Measurements from ENCODE around the gene ARHGAP18. TPM values are rescaled to one million over a fixed set of nuclear protein-coding genes. Genes with fewer than 3 reads are reported as not detected.

Gene ARHGAP18
- total and polyA plus RNA-seq, 4 donors = 1.6 to 8.0 (median 3.0) TPM

DNA sequence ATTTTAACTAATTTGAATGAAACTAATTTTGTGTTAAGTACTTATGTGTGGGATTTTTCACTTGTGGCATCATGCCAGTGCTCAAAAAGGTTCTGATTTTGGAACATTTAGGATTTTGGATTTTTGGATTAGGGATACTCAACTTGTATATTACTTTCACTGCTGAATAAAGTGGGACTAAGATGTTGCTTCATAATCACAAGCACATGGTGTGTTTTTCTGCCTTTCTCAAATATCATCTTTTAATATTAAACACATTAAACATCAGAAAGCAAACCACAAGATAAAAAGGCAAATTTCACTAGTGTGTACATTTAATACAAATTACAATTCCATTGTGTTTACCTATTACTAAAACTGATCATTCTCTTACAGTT, 89.8 kb downstream of the ARHGAP18 start:
- TF ChIP-seq NR2F2 (IDR thresholded peaks at IDR 0.05) = no peak
- TF ChIP-seq EGR1 (IDR thresholded peaks at IDR 0.05; ENCODE audit: low read depth in 2 of 2) = no peak
- no peak for TF ChIP-seq HNF4A (conservative IDR thresholded peaks at IDR 0.05)
- TF ChIP-seq GABPA (IDR thresholded peaks at IDR 0.05 in 1 of 2, conservative IDR thresholded peaks at IDR 0.05 in 1 of 2) = no peak
- TF ChIP-seq RAD21 (IDR thresholded peaks at IDR 0.05) = no peak
- TF ChIP-seq JUND (IDR thresholded peaks at IDR 0.05) = no peak
- TF ChIP-seq FOXA1 (IDR thresholded peaks at IDR 0.05) = no peak
- no peak for DNase-seq (ENCODE audit: low spot score)
- Histone ChIP-seq H3K9me3 (ENCODE audit: control insufficient read depth in 4 of 4, low read length in 3 of 4) (no peaks in the 10 kb centered on the region), H3K9ac (ENCODE audit: low read depth in 1 of 2, low read length in 2 of 2) (no peak overlapping the region), H3K36me3 (ENCODE audit: control insufficient read depth in 4 of 4, insufficient read depth in 3 of 4, low read depth in 1 of 4, low read length in 3 of 4) (no peaks in the 10 kb centered on the region), H3K4me1 (ENCODE audit: control insufficient read depth in 4 of 4, insufficient read depth in 4 of 4, low read length in 3 of 4) (no peaks in the 10 kb centered on the region), H3K4me3 (ENCODE audit: low read depth in 1 of 3, low read length in 3 of 3) (no peak overlapping the region), H3K27ac (ENCODE audit: low read depth in 1 of 2, low read length in 2 of 2) (no peak overlapping the region), H3K27me3 (ENCODE audit: control insufficient read depth in 4 of 4, insufficient read depth in 4 of 4, low read length in 3 of 4) (no peaks in the 10 kb centered on the region)

DNA sequence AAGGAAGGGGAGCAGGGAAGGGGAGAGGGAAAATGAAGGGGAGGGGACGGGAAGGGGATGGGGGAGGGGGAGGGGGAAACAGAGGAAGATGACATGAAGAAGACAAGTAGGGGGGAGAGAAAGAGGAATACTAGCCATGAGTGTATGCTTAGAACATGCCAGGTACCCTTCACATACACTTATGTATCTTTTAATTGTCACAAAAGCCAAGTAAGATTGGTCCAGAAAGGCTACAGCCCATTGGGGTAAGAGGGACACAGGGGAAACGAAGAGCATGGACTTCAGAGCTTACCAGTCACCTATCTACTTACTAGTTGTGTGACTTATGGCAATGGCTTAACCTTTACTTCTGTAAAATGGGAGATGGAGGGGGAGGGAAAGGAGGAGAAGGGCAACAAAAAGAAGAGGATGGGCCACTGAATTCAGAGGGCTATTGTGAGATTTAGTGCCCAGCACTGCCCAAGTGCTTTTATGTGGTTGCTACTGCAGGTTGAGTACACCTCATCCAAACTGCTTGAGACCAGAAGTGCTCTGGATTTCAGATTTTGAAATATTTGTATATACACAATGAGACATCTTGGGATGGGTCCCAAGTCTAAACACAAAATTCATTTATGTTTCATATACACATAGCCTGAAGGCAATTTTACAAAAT, 90.3 kb downstream of the ARHGAP18 start:
- WGBS = 92% methylated on average over 2 of the region's 2 CpGs
- no peaks in the 10 kb centered on the region for H3K9me3 ChIP-seq (ENCODE audit: control insufficient read depth in 4 of 4, low read length in 3 of 4)
- TF ChIP-seq, protein P1, sequence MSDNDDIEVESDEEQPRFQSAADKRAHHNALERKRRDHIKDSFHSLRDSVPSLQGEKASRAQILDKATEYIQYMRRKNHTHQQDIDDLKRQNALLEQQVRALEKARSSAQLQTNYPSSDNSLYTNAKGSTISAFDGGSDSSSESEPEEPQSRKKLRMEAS (IDR thresholded peaks at IDR 0.05) = no peak
- TF ChIP-seq, protein P2, sequence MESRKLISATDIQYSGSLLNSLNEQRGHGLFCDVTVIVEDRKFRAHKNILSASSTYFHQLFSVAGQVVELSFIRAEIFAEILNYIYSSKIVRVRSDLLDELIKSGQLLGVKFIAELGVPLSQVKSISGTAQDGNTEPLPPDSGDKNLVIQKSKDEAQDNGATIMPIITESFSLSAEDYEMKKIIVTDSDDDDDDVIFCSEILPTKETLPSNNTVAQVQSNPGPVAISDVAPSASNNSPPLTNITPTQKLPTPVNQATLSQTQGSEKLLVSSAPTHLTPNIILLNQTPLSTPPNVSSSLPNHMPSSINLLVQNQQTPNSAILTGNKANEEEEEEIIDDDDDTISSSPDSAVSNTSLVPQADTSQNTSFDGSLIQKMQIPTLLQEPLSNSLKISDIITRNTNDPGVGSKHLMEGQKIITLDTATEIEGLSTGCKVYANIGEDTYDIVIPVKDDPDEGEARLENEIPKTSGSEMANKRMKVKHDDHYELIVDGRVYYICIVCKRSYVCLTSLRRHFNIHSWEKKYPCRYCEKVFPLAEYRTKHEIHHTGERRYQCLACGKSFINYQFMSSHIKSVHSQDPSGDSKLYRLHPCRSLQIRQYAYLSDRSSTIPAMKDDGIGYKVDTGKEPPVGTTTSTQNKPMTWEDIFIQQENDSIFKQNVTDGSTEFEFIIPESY (IDR thresholded peaks at IDR 0.05) = no peak
- TF ChIP-seq FOXA1 (IDR thresholded peaks at IDR 0.05) = no peak
- no peak for TF ChIP-seq HNF4G (IDR thresholded peaks at IDR 0.05)
- TF ChIP-seq, protein P3, sequence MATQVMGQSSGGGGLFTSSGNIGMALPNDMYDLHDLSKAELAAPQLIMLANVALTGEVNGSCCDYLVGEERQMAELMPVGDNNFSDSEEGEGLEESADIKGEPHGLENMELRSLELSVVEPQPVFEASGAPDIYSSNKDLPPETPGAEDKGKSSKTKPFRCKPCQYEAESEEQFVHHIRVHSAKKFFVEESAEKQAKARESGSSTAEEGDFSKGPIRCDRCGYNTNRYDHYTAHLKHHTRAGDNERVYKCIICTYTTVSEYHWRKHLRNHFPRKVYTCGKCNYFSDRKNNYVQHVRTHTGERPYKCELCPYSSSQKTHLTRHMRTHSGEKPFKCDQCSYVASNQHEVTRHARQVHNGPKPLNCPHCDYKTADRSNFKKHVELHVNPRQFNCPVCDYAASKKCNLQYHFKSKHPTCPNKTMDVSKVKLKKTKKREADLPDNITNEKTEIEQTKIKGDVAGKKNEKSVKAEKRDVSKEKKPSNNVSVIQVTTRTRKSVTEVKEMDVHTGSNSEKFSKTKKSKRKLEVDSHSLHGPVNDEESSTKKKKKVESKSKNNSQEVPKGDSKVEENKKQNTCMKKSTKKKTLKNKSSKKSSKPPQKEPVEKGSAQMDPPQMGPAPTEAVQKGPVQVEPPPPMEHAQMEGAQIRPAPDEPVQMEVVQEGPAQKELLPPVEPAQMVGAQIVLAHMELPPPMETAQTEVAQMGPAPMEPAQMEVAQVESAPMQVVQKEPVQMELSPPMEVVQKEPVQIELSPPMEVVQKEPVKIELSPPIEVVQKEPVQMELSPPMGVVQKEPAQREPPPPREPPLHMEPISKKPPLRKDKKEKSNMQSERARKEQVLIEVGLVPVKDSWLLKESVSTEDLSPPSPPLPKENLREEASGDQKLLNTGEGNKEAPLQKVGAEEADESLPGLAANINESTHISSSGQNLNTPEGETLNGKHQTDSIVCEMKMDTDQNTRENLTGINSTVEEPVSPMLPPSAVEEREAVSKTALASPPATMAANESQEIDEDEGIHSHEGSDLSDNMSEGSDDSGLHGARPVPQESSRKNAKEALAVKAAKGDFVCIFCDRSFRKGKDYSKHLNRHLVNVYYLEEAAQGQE (IDR thresholded peaks at IDR 0.05) = no peak
- no peak for TF ChIP-seq NR2F2 (IDR thresholded peaks at IDR 0.05)
- TF ChIP-seq, protein P4, sequence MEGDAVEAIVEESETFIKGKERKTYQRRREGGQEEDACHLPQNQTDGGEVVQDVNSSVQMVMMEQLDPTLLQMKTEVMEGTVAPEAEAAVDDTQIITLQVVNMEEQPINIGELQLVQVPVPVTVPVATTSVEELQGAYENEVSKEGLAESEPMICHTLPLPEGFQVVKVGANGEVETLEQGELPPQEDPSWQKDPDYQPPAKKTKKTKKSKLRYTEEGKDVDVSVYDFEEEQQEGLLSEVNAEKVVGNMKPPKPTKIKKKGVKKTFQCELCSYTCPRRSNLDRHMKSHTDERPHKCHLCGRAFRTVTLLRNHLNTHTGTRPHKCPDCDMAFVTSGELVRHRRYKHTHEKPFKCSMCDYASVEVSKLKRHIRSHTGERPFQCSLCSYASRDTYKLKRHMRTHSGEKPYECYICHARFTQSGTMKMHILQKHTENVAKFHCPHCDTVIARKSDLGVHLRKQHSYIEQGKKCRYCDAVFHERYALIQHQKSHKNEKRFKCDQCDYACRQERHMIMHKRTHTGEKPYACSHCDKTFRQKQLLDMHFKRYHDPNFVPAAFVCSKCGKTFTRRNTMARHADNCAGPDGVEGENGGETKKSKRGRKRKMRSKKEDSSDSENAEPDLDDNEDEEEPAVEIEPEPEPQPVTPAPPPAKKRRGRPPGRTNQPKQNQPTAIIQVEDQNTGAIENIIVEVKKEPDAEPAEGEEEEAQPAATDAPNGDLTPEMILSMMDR (IDR thresholded peaks at IDR 0.05; ENCODE audit: low read depth, low read length, missing input control) = no peak
- no peak for TF ChIP-seq FOXA2 (IDR thresholded peaks at IDR 0.05)
- no peak for TF ChIP-seq EGR1 (IDR thresholded peaks at IDR 0.05; ENCODE audit: low read depth in 2 of 2)
- TF ChIP-seq JUND (IDR thresholded peaks at IDR 0.05) = no peak
- TF ChIP-seq SP1 (IDR thresholded peaks at IDR 0.05) = no peak
- no peak for TF ChIP-seq GABPA (IDR thresholded peaks at IDR 0.05 in 1 of 2, conservative IDR thresholded peaks at IDR 0.05 in 1 of 2)
- no peak for TF ChIP-seq YY1 (IDR thresholded peaks at IDR 0.05)
- no peak for TF ChIP-seq RAD21 (IDR thresholded peaks at IDR 0.05)
- TF ChIP-seq TAF1 (conservative IDR thresholded peaks at IDR 0.05) = no peak
- H3K4me1 ChIP-seq (ENCODE audit: control insufficient read depth in 4 of 4, insufficient read depth in 4 of 4, low read length in 3 of 4) = no peaks in the 10 kb centered on the region
- H3K9ac ChIP-seq (ENCODE audit: low read depth in 1 of 2, low read length in 2 of 2) = no peak overlapping the region
- no peak overlapping the region for H3K27ac ChIP-seq (ENCODE audit: low read depth in 1 of 2, low read length in 2 of 2)
- H3K4me3 ChIP-seq (ENCODE audit: low read depth in 1 of 3, low read length in 3 of 3) = no peak overlapping the region
- DNase-seq (ENCODE audit: low spot score) = no peak
- H3K27me3 ChIP-seq (ENCODE audit: control insufficient read depth in 4 of 4, insufficient read depth in 4 of 4, low read length in 3 of 4) = no peaks in the 10 kb centered on the region
- H3K36me3 ChIP-seq (ENCODE audit: control insufficient read depth in 4 of 4, insufficient read depth in 3 of 4, low read depth in 1 of 4, low read length in 3 of 4) = no peaks in the 10 kb centered on the region

Data from liver (tissue), 9 donors.